ENCODE data around the gene COLGALT1.

COLGALT1 gene

GRCh38 chr19:17527326-17527725, 28.1 kb upstream of the COLGALT1 start:
- H3K27ac ChIP-seq, result no peak overlapping the region
- H3K4me2 ChIP-seq (ENCODE audit: low read length), result no peak overlapping the region
- no peak overlapping the region for H2AFZ ChIP-seq
- H3K4me3 ChIP-seq (ENCODE audit: low read depth, low read length), result no peak overlapping the region
- no peaks in the 10 kb centered on the region for H3K79me2 ChIP-seq
- TF ChIP-seq, protein P1, sequence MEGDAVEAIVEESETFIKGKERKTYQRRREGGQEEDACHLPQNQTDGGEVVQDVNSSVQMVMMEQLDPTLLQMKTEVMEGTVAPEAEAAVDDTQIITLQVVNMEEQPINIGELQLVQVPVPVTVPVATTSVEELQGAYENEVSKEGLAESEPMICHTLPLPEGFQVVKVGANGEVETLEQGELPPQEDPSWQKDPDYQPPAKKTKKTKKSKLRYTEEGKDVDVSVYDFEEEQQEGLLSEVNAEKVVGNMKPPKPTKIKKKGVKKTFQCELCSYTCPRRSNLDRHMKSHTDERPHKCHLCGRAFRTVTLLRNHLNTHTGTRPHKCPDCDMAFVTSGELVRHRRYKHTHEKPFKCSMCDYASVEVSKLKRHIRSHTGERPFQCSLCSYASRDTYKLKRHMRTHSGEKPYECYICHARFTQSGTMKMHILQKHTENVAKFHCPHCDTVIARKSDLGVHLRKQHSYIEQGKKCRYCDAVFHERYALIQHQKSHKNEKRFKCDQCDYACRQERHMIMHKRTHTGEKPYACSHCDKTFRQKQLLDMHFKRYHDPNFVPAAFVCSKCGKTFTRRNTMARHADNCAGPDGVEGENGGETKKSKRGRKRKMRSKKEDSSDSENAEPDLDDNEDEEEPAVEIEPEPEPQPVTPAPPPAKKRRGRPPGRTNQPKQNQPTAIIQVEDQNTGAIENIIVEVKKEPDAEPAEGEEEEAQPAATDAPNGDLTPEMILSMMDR (IDR thresholded peaks at IDR 0.05), result no peak
- H3K9me3 ChIP-seq (ENCODE audit: control insufficient read depth, low read length), result no peaks in the 10 kb centered on the region
- H3K27me3 ChIP-seq (ENCODE audit: control insufficient read depth, insufficient read depth, low read length), result no peaks in the 10 kb centered on the region
- H3K9ac ChIP-seq, result no peak overlapping the region
- H3K36me3 ChIP-seq (ENCODE audit: control insufficient read depth, insufficient read depth, low read length), result no peaks in the 10 kb centered on the region
- no peaks in the 10 kb centered on the region for H3K4me1 ChIP-seq

- no peak overlapping the region for H2AFZ ChIP-seq
- no peak overlapping the region for H3K4me2 ChIP-seq (ENCODE audit: low read length)
- H3K27ac ChIP-seq, result no peak overlapping the region
- H3K27me3 ChIP-seq (ENCODE audit: control insufficient read depth, insufficient read depth, low read length), result no peaks in the 10 kb centered on the region
- H3K79me2 ChIP-seq, result no peaks in the 10 kb centered on the region
- no peaks in the 10 kb centered on the region for H3K36me3 ChIP-seq (ENCODE audit: control insufficient read depth, insufficient read depth, low read length)
- TF ChIP-seq, protein P1 (IDR thresholded peaks at IDR 0.05), result no peak
- H3K4me1 ChIP-seq, result no peaks in the 10 kb centered on the region
- no peak overlapping the region for H3K4me3 ChIP-seq (ENCODE audit: low read depth, low read length)
- no peak overlapping the region for H3K9ac ChIP-seq
- H3K9me3 ChIP-seq (ENCODE audit: control insufficient read depth, low read length), result no peaks in the 10 kb centered on the region
Measured at GRCh38 chr19:17528610-17529009, 26.8 kb upstream of the COLGALT1 start.

DNA sequence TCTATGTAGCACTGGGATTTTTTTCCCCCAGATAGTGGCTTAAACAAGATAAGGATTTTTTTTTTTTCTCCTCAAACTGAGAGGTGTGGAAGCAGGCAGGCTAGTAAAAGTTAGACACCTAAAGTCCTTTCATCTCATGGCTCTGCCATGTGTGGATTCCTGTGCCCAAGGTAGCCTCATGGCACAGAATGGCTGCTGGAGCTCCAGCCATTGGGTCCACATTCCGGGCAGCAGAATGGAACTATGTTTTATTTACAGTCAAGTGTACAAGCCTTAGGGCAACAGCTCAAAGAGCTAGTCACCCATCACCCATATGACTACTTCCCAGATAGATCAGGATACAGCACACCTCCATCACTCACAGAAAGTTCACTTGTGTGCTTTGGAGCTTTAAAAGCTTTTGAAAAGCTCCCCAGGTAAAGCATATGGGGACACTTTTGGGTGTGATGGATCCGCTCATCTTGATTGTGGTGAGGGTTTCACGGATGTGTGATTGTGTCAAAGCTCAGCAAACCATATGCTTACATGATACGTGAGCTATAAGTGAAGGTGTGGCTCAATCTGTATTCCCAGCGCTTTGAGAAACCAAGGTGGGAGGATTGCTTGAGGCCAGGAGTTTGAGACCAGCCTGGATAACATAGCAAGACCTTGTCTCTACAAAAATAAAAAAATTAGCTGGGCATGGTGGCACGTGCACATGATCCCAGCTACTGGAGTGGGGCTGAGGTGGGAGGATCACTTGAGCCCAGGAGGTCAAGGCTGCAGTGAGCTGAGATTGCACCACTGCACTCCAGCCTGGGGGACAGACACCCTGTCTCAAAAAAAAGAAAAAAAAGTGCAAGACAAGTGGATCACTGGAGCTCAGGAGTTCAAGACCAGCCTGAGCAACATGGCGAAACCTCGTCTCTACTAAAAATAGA, 25.9 kb upstream of the COLGALT1 start:
- H3K9me3 ChIP-seq (ENCODE audit: control insufficient read depth, low read length), result no peaks in the 10 kb centered on the region
- no peak overlapping the region for H2AFZ ChIP-seq
- H3K36me3 ChIP-seq (ENCODE audit: control insufficient read depth, insufficient read depth, low read length), result no peaks in the 10 kb centered on the region
- H3K4me3 ChIP-seq (ENCODE audit: low read depth, low read length), result no peak overlapping the region
- no peak overlapping the region for H3K4me2 ChIP-seq (ENCODE audit: low read length)
- no peaks in the 10 kb centered on the region for H3K27me3 ChIP-seq (ENCODE audit: control insufficient read depth, insufficient read depth, low read length)
- no peaks in the 10 kb centered on the region for H3K4me1 ChIP-seq
- no peak overlapping the region for H3K9ac ChIP-seq
- TF ChIP-seq, protein P1 (IDR thresholded peaks at IDR 0.05), result no peak
- H3K79me2 ChIP-seq, result no peaks in the 10 kb centered on the region
- no peak overlapping the region for H3K27ac ChIP-seq

DNA sequence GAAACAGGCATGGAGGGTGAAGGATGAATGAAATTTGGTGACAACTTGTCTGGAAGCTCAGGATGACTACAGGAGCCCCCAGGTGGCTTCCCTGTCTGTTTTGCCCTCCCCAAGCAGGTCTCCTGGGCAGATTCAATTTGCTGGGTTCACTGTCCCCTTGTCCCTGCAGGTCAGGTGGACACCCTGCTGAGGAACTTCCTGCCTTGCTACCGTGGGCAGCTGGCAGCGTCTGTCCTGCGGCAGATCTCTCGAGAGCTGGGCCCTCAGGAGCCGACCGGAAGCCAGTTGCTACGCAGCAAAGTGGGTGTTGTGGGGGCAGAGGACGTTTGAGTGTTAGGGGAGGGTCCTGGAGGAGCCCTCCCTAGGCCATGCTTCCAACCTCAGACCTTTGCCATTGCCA, 24.9 kb upstream of the COLGALT1 start:
- H3K27ac ChIP-seq, result no peak overlapping the region
- H3K9ac ChIP-seq, result no peak overlapping the region
- H2AFZ ChIP-seq, result peak overlapping the region; percentile 38
- TF ChIP-seq, protein P1 (IDR thresholded peaks at IDR 0.05), result no peak
- H3K27me3 ChIP-seq (ENCODE audit: control insufficient read depth, insufficient read depth, low read length), result no peaks in the 10 kb centered on the region
- no peaks in the 10 kb centered on the region for H3K36me3 ChIP-seq (ENCODE audit: control insufficient read depth, insufficient read depth, low read length)
- H3K4me2 ChIP-seq (ENCODE audit: low read length), result no peak overlapping the region
- no peaks in the 10 kb centered on the region for H3K4me1 ChIP-seq
- no peaks in the 10 kb centered on the region for H3K79me2 ChIP-seq
- H3K9me3 ChIP-seq (ENCODE audit: control insufficient read depth, low read length), result no peaks in the 10 kb centered on the region
- no peak overlapping the region for H3K4me3 ChIP-seq (ENCODE audit: low read depth, low read length)

- Histone ChIP-seq H3K9me3 (ENCODE audit: control insufficient read depth, low read length) (no peaks in the 10 kb centered on the region), H3K36me3 (ENCODE audit: control insufficient read depth, insufficient read depth, low read length) (no peaks in the 10 kb centered on the region), H3K79me2 (no peaks in the 10 kb centered on the region), H3K9ac (no peak overlapping the region), H3K4me1 (no peaks in the 10 kb centered on the region), H3K4me2 (ENCODE audit: low read length) (no peak overlapping the region), H3K4me3 (ENCODE audit: low read depth, low read length) (no peak overlapping the region), H3K27me3 (ENCODE audit: control insufficient read depth, insufficient read depth, low read length) (no peaks in the 10 kb centered on the region), H3K27ac (no peak overlapping the region), H2AFZ (no peak overlapping the region)
- TF ChIP-seq, protein P1 (IDR thresholded peaks at IDR 0.05), result no peak
Measured at GRCh38 chr19:17532116-17532515, 23.3 kb upstream of the COLGALT1 start.

Data from parathyroid adenoma (tissue), 2 donors.